ENCODE measurements around the gene LTF. TPM values are rescaled to one million over a fixed set of nuclear protein-coding genes. Genes with fewer than 3 reads are reported as not detected.
"Not testable (repeated sequence)": the region's sequence is repeated elsewhere in the genome, so short reads cannot be mapped to it uniquely, and the experiment has no call there.

The LTF gene
- total RNA-seq, 1 experiment from 2014 or later = not detected

DNA sequence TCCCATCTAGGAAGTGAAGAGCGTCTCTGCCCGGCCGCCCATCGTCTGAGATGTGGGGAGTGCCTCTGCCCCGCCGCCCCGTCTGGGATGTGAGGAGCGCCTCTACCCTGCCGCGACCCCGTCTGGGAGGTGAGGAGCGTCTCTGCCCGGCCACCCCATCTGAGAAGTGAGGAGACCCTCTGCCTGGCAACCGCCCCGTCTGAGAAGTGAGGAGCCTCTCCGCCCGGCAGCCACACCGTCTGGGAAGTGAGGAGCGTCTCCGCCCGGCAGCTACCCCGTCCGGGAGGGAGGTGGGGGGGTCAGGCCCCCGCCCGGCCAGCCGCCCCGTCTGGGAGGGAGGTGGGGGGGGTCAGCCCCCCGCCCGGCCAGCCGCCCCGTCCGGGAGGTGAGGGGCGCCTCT lies 29.8 kb upstream of the LTF start:
- H3K4me3 ChIP-seq (ENCODE audit: low read length); H3K36me3 ChIP-seq (ENCODE audit: insufficient read depth, low read length); H3K9me2 ChIP-seq (replicated peaks; ENCODE audit: insufficient read depth, low read length); H3K27me3 ChIP-seq (ENCODE audit: low read length); DNase-seq; H3K4me2 ChIP-seq (ENCODE audit: low read depth, low read length, poor library complexity, severe bottlenecking); H3K9me3 ChIP-seq (ENCODE audit: low read length); H3K27ac ChIP-seq (ENCODE audit: low read length); H3K9ac ChIP-seq (ENCODE audit: low read length); H3K79me2 ChIP-seq (ENCODE audit: low read length); H3K4me1 ChIP-seq (ENCODE audit: low read length); H4K20me1 ChIP-seq (ENCODE audit: insufficient read depth, low read depth, low read length); H2AFZ ChIP-seq (ENCODE audit: low read length): not testable (repeated sequence)

- no peaks in the 10 kb centered on the region for H3K9me3 ChIP-seq (ENCODE audit: low read length)
- no peak overlapping the region for H3K4me3 ChIP-seq (ENCODE audit: low read length)
- H3K4me2 ChIP-seq (ENCODE audit: low read depth, low read length, poor library complexity, severe bottlenecking) = no peak overlapping the region
- no peaks in the 10 kb centered on the region for H3K79me2 ChIP-seq (ENCODE audit: low read length)
- H3K27me3 ChIP-seq (ENCODE audit: low read length) = no peaks in the 10 kb centered on the region
- DNase-seq = no peak
- no peak overlapping the region for H3K9ac ChIP-seq (ENCODE audit: low read length)
- H3K36me3 ChIP-seq (ENCODE audit: insufficient read depth, low read length) = no peaks in the 10 kb centered on the region
- peaks cover 4% of the 10 kb centered on the region; the same call in 1 of the 2 replicates for H3K4me1 ChIP-seq (ENCODE audit: low read length)
- H3K27ac ChIP-seq (ENCODE audit: low read length) = no peak overlapping the region
- no peak overlapping the region for H2AFZ ChIP-seq (ENCODE audit: low read length)
- no peaks in the 10 kb centered on the region for H3K9me2 ChIP-seq (replicated peaks; ENCODE audit: insufficient read depth, low read length)
- H4K20me1 ChIP-seq (ENCODE audit: insufficient read depth, low read depth, low read length) = peaks cover 5% of the 10 kb centered on the region; the same call in 1 of the 2 replicates
Observed at GRCh38 chr3:46492890-46493547, 28.3 kb upstream of the LTF start.

DNA sequence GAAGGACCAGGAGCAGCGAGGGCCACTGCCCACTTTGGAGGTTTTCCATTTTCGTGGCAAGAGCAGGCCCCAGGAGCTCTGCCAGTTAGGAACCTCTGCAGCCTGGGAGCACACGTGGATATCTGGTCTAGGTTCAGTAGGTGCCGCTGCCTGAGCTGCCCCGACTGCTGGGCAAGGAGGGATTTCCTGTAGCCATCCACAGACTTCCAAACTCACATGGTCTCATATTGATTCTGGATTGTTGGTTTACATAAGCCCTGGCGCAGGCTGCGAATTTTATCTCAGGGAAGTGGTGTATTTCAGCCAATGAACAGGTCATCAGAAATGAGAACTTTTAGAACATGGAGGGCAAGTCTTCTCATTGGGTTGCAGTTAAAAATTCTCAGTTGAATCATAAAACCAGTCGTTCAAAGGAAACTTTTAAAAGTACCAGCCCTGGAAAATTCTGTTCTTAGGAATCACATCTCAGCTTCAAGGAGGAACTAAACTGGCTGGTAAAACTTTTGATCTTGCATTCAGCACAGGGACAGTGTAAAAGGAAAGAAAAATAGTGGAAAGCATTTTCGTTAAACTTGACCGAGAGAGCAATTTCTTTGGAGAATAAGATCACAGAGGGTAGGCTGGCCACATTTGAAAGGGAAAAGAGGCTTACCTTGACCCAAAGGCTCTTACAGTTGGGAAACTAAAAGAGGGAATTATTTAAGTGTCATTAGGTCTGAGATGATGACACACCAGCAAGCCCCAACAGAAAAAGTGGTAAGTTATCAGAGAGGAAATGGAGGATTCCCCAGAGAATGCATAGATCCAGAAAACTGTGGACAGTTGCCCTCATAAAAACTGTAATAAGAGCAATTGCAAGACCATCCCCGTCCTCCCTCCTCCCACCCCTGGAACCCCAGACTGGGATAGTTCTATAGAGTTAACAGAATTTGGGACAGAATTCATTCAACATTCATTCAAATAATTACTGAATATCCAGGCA lies 26.7 kb upstream of the LTF start:
- Histone ChIP-seq H3K4me2 (ENCODE audit: low read depth, low read length, poor library complexity, severe bottlenecking) (no peak overlapping the region), H3K9ac (ENCODE audit: low read length) (no peak overlapping the region), H2AFZ (ENCODE audit: low read length) (no peak overlapping the region), H3K9me2 (replicated peaks; ENCODE audit: insufficient read depth, low read length) (no peaks in the 10 kb centered on the region), H3K36me3 (ENCODE audit: insufficient read depth, low read length) (no peaks in the 10 kb centered on the region), H3K79me2 (ENCODE audit: low read length) (no peaks in the 10 kb centered on the region), H3K27me3 (ENCODE audit: low read length) (no peaks in the 10 kb centered on the region), H4K20me1 (ENCODE audit: insufficient read depth, low read depth, low read length) (no peaks in the 10 kb centered on the region; the same call in 1 of the 2 replicates), H3K27ac (ENCODE audit: low read length) (no peak overlapping the region), H3K9me3 (ENCODE audit: low read length) (no peaks in the 10 kb centered on the region), H3K4me3 (ENCODE audit: low read length) (no peak overlapping the region), H3K4me1 (ENCODE audit: low read length) (peaks cover 4% of the 10 kb centered on the region; the same call in 1 of the 2 replicates)
- DNase-seq = no peak

DNA sequence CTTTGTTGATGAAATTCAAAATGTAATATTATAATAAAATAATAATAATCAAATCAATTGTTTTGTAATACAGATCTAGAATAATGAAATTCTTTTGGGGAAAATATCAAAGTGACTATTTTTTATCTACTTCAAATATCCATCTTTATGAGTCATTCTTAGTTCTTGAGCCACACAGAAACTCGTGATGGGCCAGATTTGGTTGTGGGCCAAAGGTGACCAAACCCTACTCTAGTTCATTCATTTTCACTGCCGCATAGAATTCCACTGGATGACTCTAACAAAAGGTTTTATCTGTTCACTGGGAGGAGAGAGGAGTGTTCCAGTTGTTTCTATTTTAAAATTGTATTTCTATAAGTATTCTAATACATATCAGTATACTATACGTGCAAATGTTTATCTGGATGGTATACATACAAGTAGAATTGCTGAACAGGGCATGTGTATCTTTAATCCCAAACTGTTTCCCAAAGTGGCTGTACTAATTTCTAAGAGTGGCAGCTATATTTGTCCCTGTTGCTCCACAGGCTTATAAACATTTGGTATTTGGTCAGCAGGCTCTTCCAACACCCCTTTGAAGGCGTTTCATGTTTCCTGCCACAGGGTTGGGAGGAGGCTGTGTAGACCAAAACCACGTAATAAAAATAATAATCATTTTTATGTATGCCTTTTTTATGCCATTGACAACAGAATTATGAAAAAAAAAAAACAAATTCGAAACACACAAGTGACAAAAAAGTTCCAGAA lies 25.8 kb upstream of the LTF start:
- no peak overlapping the region for H3K4me3 ChIP-seq (ENCODE audit: low read length)
- H3K79me2 ChIP-seq (ENCODE audit: low read length) = no peaks in the 10 kb centered on the region
- H3K9me2 ChIP-seq (replicated peaks; ENCODE audit: insufficient read depth, low read length) = no peaks in the 10 kb centered on the region
- no peaks in the 10 kb centered on the region for H3K9me3 ChIP-seq (ENCODE audit: low read length)
- no peaks in the 10 kb centered on the region for H3K36me3 ChIP-seq (ENCODE audit: insufficient read depth, low read length)
- no peak overlapping the region for H3K27ac ChIP-seq (ENCODE audit: low read length)
- no peak overlapping the region for H3K9ac ChIP-seq (ENCODE audit: low read length)
- H2AFZ ChIP-seq (ENCODE audit: low read length) = no peak overlapping the region
- no peak overlapping the region for H3K4me2 ChIP-seq (ENCODE audit: low read depth, low read length, poor library complexity, severe bottlenecking)
- peaks cover 4% of the 10 kb centered on the region; the same call in 1 of the 2 replicates for H3K4me1 ChIP-seq (ENCODE audit: low read length)
- no peaks in the 10 kb centered on the region for H3K27me3 ChIP-seq (ENCODE audit: low read length)
- H4K20me1 ChIP-seq (ENCODE audit: insufficient read depth, low read depth, low read length) = no peaks in the 10 kb centered on the region
- no peak for DNase-seq

DNA sequence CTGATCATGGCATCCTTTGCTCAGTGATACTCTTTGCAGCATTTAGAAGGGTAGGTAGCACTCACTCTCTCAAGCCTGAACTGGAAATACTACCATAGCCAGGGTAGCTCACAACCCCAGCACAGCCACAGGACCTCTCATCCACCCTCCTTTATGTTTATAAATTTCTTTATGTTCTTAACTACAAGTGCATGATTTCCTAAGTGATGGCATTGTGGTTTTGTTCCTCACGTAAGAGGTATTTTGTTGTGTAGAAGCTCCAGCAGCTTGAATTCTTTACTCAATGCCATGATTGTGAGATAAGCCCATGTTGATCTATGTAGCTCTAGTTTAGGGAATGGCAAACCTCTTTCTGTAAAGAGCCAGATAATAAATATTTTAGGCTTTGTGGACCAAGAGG lies 25.2 kb upstream of the LTF start:
- no peak overlapping the region for H3K27ac ChIP-seq (ENCODE audit: low read length)
- no peaks in the 10 kb centered on the region for H3K27me3 ChIP-seq (ENCODE audit: low read length)
- DNase-seq = no peak
- no peak overlapping the region for H3K4me3 ChIP-seq (ENCODE audit: low read length)
- no peaks in the 10 kb centered on the region for H3K9me2 ChIP-seq (replicated peaks; ENCODE audit: insufficient read depth, low read length)
- no peak overlapping the region for H3K4me2 ChIP-seq (ENCODE audit: low read depth, low read length, poor library complexity, severe bottlenecking)
- peaks cover 4% of the 10 kb centered on the region; the same call in 1 of the 2 replicates for H3K4me1 ChIP-seq (ENCODE audit: low read length)
- H3K9ac ChIP-seq (ENCODE audit: low read length) = no peak overlapping the region
- H2AFZ ChIP-seq (ENCODE audit: low read length) = no peak overlapping the region
- no peaks in the 10 kb centered on the region for H3K79me2 ChIP-seq (ENCODE audit: low read length)
- no peaks in the 10 kb centered on the region for H3K36me3 ChIP-seq (ENCODE audit: insufficient read depth, low read length)
- H3K9me3 ChIP-seq (ENCODE audit: low read length) = no peaks in the 10 kb centered on the region
- no peaks in the 10 kb centered on the region for H4K20me1 ChIP-seq (ENCODE audit: insufficient read depth, low read depth, low read length)

DNA sequence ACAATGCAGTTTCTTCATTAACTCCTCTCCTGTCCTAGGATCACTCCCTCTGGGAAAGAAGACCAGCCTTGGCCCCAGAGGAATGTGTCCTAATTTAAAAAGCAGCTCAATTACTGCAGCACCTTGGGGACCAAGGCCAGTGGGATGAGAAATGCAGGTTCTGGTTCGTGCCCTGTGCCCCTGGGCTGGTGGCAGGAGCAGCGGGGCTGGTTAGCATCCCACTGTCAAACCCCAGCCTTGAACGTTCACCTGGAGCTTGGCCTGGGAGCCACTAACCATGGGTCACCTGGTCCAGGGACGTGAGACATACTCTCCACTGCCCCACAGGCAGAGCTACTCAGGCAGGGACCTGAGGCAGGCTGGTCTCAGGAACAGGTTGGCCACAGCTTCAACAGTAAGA lies 24.7 kb upstream of the LTF start:
- H3K4me3 ChIP-seq (ENCODE audit: low read length) = no peak overlapping the region
- no peak for DNase-seq
- no peaks in the 10 kb centered on the region for H3K27me3 ChIP-seq (ENCODE audit: low read length)
- H4K20me1 ChIP-seq (ENCODE audit: insufficient read depth, low read depth, low read length) = no peaks in the 10 kb centered on the region
- H3K9me2 ChIP-seq (replicated peaks; ENCODE audit: insufficient read depth, low read length) = no peaks in the 10 kb centered on the region
- no peak overlapping the region for H3K4me2 ChIP-seq (ENCODE audit: low read depth, low read length, poor library complexity, severe bottlenecking)
- no peak overlapping the region for H2AFZ ChIP-seq (ENCODE audit: low read length)
- peaks cover 4% of the 10 kb centered on the region; the same call in 1 of the 2 replicates for H3K4me1 ChIP-seq (ENCODE audit: low read length)
- H3K79me2 ChIP-seq (ENCODE audit: low read length) = no peaks in the 10 kb centered on the region
- no peaks in the 10 kb centered on the region for H3K9me3 ChIP-seq (ENCODE audit: low read length)
- no peak overlapping the region for H3K9ac ChIP-seq (ENCODE audit: low read length)
- H3K36me3 ChIP-seq (ENCODE audit: insufficient read depth, low read length) = no peaks in the 10 kb centered on the region
- H3K27ac ChIP-seq (ENCODE audit: low read length) = no peak overlapping the region

GRCh38 chr3:46488735-46489361 lies 24.1 kb upstream of the LTF start:
- H3K9ac ChIP-seq (ENCODE audit: low read length) = no peak overlapping the region
- H3K27ac ChIP-seq (ENCODE audit: low read length) = no peak overlapping the region
- H3K9me3 ChIP-seq (ENCODE audit: low read length) = no peaks in the 10 kb centered on the region
- H2AFZ ChIP-seq (ENCODE audit: low read length) = no peak overlapping the region
- no peak overlapping the region for H3K4me3 ChIP-seq (ENCODE audit: low read length)
- DNase-seq = peak; percentile 97
- H3K4me1 ChIP-seq (ENCODE audit: low read length) = peaks cover 4% of the 10 kb centered on the region; the same call in 1 of the 2 replicates
- no peak overlapping the region for H3K4me2 ChIP-seq (ENCODE audit: low read depth, low read length, poor library complexity, severe bottlenecking)
- H3K27me3 ChIP-seq (ENCODE audit: low read length) = no peaks in the 10 kb centered on the region
- H3K79me2 ChIP-seq (ENCODE audit: low read length) = no peaks in the 10 kb centered on the region
- H3K9me2 ChIP-seq (replicated peaks; ENCODE audit: insufficient read depth, low read length) = no peaks in the 10 kb centered on the region
- 0 out of 2 replicates have a peak, but pooled peaks cover 2% of the 10 kb centered on the region for H4K20me1 ChIP-seq (ENCODE audit: insufficient read depth, low read depth, low read length)
- no peaks in the 10 kb centered on the region for H3K36me3 ChIP-seq (ENCODE audit: insufficient read depth, low read length)
